ENCODE results near the gene CALB2.

GRCh38 chr16:71399801-71400563 lies 41.5 kb downstream of the CALB2 start:
- no peak for TF ChIP-seq MXI1 (IDR thresholded peaks at IDR 0.05; ENCODE audit: borderline replicate concordance, low read depth, low read length)
- no peak for TF ChIP-seq GTF3A (CRISPR knock-in tag; conservative IDR thresholded peaks at IDR 0.05)
- TF ChIP-seq SOX6 (IDR thresholded peaks at IDR 0.05), result no peak
- no peak for TF ChIP-seq SOX6 (CRISPR knock-in tag; IDR thresholded peaks at IDR 0.05)
- no peak for TF ChIP-seq DMTF1 (CRISPR knock-in tag; IDR thresholded peaks at IDR 0.05)
- TF ChIP-seq PBX2 (CRISPR knock-in tag; IDR thresholded peaks at IDR 0.05), result no peak
